ENCODE measurements around the gene SUGCT. TPM values are rescaled to one million over a fixed set of nuclear protein-coding genes. Genes with fewer than 3 reads are reported as not detected.

The SUGCT gene
- total and polyA plus RNA-seq, 4 donors: 37.9 to 152 (median 53.2) TPM

Other genes with a start within 250 kb of the SUGCT start
- 10 to 100 TPM; 52.7 to 83.8 TPM for gene CDK13, start 184.7 kb upstream of the SUGCT start, total RNA-seq
- gene CDK13, start 184.7 kb upstream of the SUGCT start, polyA plus RNA-seq: 10 to 100 TPM in 1 of 2 donors, 1 to 10 TPM in 1; 8.5 to 26.2 TPM
- 10 to 100 TPM; 17.8 to 25.8 TPM for gene MPLKIP, start 383 bp upstream of the SUGCT start, total RNA-seq
- gene MPLKIP, start 383 bp upstream of the SUGCT start, polyA plus RNA-seq: 10 to 100 TPM; 28.7 to 34.7 TPM